Measurements from ENCODE around the gene MMEL1. TPM values are rescaled to one million over a fixed set of nuclear protein-coding genes. Genes with fewer than 3 reads are reported as not detected.

MMEL1 gene
- total RNA-seq, 1 experiment from 2014 or later = not detected

DNA sequence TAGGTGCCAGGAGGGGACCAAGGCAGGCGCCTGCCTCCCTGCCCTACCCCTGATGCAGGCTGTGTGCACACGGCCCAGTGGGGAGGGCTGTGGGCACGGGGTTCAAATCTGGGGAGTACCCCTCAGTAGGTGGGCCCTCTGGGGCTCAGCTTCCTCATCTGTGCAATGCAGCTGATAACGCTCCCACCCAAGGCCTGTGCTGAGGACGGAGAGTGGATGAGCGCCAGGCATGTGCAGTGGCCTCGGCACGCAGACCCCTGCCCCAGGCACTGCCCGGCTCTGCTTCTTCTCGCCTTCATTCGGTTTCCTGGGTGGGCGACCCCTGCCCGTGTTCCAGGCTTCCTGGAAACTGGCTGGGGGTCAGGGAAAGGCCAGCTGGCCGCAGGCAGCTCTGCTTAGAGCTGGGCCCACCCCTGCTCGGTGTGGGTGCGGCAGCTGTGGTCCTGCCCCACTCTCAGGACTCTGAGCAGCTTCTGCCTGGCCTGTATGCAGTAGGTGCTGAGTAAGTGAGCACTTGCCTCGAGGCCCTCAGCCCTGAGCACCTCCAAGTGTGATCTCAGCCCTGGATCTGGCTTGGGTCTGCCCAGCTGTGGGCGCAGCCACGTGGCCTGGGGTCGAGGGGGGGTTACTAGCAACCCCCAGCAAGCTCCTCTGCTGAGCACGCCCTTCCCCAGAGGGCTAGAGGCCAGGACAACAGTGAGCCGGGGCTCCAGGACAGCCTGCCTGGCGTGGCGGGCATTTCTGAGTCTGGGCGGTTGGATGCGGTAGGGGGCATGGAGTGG is 88.5 kb downstream of the MMEL1 start (continued):
- no peak for TF ChIP-seq ZMAT4 (CRISPR knock-in tag; IDR thresholded peaks at IDR 0.05)
- no peak for TF ChIP-seq EMX1 (CRISPR knock-in tag; IDR thresholded peaks at IDR 0.05)
- TF ChIP-seq RELA (CRISPR knock-in tag; IDR thresholded peaks at IDR 0.05; ENCODE audit: borderline replicate concordance) = no peak
- no peak for TF ChIP-seq ZNF396 (CRISPR knock-in tag; IDR thresholded peaks at IDR 0.05; ENCODE audit: borderline replicate concordance)
- TF ChIP-seq, protein P1, sequence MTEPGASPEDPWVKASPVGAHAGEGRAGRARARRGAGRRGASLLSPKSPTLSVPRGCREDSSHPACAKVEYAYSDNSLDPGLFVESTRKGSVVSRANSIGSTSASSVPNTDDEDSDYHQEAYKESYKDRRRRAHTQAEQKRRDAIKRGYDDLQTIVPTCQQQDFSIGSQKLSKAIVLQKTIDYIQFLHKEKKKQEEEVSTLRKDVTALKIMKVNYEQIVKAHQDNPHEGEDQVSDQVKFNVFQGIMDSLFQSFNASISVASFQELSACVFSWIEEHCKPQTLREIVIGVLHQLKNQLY (CRISPR knock-in tag; IDR thresholded peaks at IDR 0.05) = no peak
- TF ChIP-seq, protein P2, sequence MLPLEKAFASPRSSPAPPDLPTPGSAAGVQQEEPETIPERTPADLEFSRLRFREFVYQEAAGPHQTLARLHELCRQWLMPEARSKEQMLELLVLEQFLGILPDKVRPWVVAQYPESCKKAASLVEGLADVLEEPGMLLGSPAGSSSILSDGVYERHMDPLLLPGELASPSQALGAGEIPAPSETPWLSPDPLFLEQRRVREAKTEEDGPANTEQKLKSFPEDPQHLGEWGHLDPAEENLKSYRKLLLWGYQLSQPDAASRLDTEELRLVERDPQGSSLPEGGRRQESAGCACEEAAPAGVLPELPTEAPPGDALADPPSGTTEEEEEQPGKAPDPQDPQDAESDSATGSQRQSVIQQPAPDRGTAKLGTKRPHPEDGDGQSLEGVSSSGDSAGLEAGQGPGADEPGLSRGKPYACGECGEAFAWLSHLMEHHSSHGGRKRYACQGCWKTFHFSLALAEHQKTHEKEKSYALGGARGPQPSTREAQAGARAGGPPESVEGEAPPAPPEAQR (CRISPR knock-in tag; IDR thresholded peaks at IDR 0.05) = no peak
- no peak for TF ChIP-seq NFE2L1 (CRISPR knock-in tag; IDR thresholded peaks at IDR 0.05)
- TF ChIP-seq, protein P3, sequence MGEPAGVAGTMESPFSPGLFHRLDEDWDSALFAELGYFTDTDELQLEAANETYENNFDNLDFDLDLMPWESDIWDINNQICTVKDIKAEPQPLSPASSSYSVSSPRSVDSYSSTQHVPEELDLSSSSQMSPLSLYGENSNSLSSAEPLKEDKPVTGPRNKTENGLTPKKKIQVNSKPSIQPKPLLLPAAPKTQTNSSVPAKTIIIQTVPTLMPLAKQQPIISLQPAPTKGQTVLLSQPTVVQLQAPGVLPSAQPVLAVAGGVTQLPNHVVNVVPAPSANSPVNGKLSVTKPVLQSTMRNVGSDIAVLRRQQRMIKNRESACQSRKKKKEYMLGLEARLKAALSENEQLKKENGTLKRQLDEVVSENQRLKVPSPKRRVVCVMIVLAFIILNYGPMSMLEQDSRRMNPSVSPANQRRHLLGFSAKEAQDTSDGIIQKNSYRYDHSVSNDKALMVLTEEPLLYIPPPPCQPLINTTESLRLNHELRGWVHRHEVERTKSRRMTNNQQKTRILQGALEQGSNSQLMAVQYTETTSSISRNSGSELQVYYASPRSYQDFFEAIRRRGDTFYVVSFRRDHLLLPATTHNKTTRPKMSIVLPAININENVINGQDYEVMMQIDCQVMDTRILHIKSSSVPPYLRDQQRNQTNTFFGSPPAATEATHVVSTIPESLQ (CRISPR knock-in tag; IDR thresholded peaks at IDR 0.05) = no peak

DNA sequence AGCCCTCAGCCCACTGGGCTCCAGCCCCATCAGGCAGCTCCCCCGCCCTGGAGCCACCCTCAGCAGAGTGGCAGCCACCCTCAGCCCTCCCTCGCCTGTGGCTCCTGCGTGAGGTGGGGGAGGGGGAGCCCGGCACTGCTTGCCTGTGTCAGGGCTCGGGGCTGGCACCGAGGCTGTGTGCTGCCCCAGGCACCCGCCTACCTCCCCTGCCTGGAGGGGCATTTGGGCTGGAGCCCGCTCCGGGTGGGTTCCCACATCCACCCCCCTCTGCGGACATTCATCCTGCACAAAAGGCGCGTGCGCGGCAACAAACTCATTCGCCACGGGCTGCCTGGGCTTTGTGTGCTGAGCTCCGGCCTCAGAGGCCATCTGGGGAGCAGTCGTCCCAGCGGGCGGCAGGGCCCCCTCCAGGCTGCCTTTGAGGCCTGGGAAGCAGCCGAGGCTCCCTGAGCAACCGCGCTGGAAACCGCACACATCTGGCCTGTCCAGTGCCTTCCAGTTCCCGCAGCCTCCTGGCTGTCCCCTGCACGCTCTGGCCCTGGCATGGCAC is 89.2 kb downstream of the MMEL1 start:
- POLR2A ChIA-PET = no interaction called here
- Mint-ChIP-seq H3K9me3 (no peaks in the 10 kb centered on the region), H3K4me1 (peaks cover 2% of the 10 kb centered on the region; the same call in 1 of the 2 replicates), H3K27ac (no peak overlapping the region), H3K4me3 (no peak overlapping the region), H3K27me3 (ENCODE audit: low read depth) (peaks cover 24% of the 10 kb centered on the region), H3K36me3 (no peaks in the 10 kb centered on the region)
- no peak for DNase-seq (ENCODE audit: low spot score)
- CTCF ChIA-PET = interaction anchor here (0.8 to 1.5 kb wide), 2 partner anchors 8 to 18 kb away, joined by 3 to 7 read pairs; partner anchors contain the start of gene PANK4
- TF ChIP-seq OVOL2 (CRISPR knock-in tag; IDR thresholded peaks at IDR 0.05; ENCODE audit: borderline replicate concordance) (no peak), ZNF423 (CRISPR knock-in tag; IDR thresholded peaks at IDR 0.05) (peak; percentile 88), EMX1 (CRISPR knock-in tag; IDR thresholded peaks at IDR 0.05) (no peak), ZNF396 (CRISPR knock-in tag; IDR thresholded peaks at IDR 0.05; ENCODE audit: borderline replicate concordance) (no peak)
- TF ChIP-seq, protein P4, sequence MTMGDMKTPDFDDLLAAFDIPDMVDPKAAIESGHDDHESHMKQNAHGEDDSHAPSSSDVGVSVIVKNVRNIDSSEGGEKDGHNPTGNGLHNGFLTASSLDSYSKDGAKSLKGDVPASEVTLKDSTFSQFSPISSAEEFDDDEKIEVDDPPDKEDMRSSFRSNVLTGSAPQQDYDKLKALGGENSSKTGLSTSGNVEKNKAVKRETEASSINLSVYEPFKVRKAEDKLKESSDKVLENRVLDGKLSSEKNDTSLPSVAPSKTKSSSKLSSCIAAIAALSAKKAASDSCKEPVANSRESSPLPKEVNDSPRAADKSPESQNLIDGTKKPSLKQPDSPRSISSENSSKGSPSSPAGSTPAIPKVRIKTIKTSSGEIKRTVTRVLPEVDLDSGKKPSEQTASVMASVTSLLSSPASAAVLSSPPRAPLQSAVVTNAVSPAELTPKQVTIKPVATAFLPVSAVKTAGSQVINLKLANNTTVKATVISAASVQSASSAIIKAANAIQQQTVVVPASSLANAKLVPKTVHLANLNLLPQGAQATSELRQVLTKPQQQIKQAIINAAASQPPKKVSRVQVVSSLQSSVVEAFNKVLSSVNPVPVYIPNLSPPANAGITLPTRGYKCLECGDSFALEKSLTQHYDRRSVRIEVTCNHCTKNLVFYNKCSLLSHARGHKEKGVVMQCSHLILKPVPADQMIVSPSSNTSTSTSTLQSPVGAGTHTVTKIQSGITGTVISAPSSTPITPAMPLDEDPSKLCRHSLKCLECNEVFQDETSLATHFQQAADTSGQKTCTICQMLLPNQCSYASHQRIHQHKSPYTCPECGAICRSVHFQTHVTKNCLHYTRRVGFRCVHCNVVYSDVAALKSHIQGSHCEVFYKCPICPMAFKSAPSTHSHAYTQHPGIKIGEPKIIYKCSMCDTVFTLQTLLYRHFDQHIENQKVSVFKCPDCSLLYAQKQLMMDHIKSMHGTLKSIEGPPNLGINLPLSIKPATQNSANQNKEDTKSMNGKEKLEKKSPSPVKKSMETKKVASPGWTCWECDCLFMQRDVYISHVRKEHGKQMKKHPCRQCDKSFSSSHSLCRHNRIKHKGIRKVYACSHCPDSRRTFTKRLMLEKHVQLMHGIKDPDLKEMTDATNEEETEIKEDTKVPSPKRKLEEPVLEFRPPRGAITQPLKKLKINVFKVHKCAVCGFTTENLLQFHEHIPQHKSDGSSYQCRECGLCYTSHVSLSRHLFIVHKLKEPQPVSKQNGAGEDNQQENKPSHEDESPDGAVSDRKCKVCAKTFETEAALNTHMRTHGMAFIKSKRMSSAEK (CRISPR knock-in tag; IDR thresholded peaks at IDR 0.05; ENCODE audit: borderline replicate concordance) = no peak
- no peak for ATAC-seq
